Ectodermal cell (in vitro differentiated cells): Measurements from ENCODE around the gene LTBP1.

Source experiments
- H3K27ac ChIP-seq: 2 replicates; pipeline ENCODE4 v1.7.0; 2013; ENCODE audit warnings: mild to moderate bottlenecking, low read depth, low read length; ENCODE audit not compliant: insufficient read depth, poor library complexity, severe bottlenecking
- H3K27me3 ChIP-seq: 2 replicates; pipeline ENCODE4 v1.7.0; 2013; ENCODE audit warnings: mild to moderate bottlenecking, low read length; ENCODE audit not compliant: insufficient read depth, control insufficient read depth, poor library complexity, severe bottlenecking
- H3K36me3 ChIP-seq: one replicate; pipeline ENCODE4 v1.7.0; 2013; ENCODE audit warnings: low read length; ENCODE audit not compliant: control insufficient read depth, insufficient read depth
- H3K4me1 ChIP-seq: one replicate; pipeline ENCODE4 v1.7.0; 2013; ENCODE audit warnings: low read length; ENCODE audit not compliant: control insufficient read depth, insufficient read depth
- H3K4me3 ChIP-seq: 2 replicates; pipeline ENCODE4 v1.7.0; 2013; ENCODE audit warnings: low read depth, low read length, control low read depth; ENCODE audit not compliant: insufficient read depth
- H3K9me3 ChIP-seq: 2 replicates; pipeline ENCODE4 v1.7.0; 2013; ENCODE audit warnings: mild to moderate bottlenecking, low read length, moderate library complexity; ENCODE audit not compliant: control insufficient read depth
- WGBS, 2 experiments: methylation state at CpG; one replicate each; pipeline ENCODE4 v1.1.7; 2013; ENCODE audit warnings: missing lambda C conversion rate in 2 of 2; 5-methylcytosine and 5-hydroxymethylcytosine counted together

Gene LTBP1

DNA sequence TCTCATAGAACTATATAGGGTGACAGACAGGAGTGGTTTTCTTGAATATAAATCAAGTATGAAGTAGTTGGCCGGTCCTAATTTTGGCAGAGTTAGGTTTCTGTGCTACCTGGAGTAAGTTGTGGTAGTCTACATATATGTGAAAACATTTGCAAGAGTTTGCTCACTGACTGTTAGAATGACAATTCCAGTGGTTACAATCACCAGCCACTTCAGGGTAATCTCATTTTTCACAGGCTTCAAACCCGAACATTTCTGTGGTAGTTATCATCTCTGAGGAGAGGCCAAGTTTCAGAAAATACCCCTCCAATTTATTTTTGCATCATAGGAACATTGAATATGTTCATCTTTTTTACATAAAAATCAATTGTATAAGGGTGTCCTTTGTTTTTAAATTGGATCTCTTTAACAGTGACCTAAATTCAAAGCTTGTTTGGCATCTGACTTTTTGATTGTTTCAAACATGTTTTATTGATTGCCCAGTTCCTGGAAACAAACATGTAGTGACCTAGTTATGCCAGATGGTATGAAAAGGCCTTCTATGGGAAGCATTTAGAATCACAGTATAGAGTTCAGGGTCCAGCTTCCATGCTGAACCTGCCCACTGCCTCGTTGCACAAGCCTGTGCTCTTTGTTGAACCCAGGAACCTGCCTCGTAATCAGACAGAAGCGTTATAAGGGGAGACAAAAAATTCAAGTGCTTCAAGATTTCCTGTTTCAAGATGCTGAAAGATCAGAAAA is 250.6 kb downstream of the LTBP1 start:
- H3K9me3 ChIP-seq, result no peaks in the 10 kb centered on the region
- H3K4me3 ChIP-seq, result no peak overlapping the region
- no peaks in the 10 kb centered on the region for H3K27me3 ChIP-seq
- WGBS, 2 experiments, result 89 to 94% methylated on average over 5 of the region's 5 CpGs
- no peaks in the 10 kb centered on the region for H3K4me1 ChIP-seq
- H3K27ac ChIP-seq, result no peak overlapping the region
- H3K36me3 ChIP-seq, result no peaks in the 10 kb centered on the region

DNA sequence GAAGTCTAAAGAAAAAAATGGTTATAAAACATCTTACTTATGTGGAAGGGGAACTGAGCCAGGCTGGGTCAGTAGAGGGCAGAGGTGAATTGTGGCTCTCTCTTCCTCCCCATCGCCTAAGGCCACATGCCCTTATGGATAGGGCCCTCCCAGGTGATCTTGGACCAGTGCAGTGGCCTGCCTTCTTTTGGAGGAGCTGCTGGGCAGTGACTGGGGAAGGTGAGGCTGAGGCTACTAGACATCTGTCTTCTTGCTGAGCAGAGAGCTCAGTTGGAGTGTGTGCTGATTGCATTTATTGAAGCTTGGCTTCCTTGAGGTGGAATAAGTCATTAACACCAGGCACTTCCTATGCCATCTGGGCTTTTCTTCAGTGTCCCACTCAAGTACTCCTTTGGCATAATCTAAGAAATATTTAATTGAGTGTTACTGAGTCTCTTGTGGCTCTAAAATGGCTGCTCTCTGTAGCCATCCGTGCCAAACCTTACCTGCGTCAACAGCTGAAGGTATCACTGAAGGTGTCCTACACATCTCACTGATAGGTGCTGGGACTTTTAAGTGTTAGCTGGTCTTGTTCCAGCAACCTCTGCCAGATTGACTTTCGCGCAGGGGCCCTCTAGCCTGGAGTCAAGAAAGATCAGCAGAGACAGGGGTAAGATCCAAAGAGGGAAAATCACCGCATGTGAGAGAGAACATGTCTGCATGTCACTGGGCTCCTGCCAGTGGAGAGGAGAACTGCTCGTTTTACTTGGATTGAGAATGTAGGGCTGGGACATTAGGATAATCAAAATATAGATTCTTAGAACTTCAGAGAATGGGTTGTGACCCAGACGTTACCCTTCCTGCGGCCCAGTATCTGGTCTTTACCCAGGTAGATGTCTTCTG is 256.1 kb downstream of the LTBP1 start:
- Histone ChIP-seq H3K27me3 (no peaks in the 10 kb centered on the region), H3K27ac (no peak overlapping the region), H3K4me1 (no peaks in the 10 kb centered on the region), H3K9me3 (no peaks in the 10 kb centered on the region), H3K36me3 (no peaks in the 10 kb centered on the region), H3K4me3 (no peak overlapping the region)
- 88 to 90% methylated on average over 9 of the region's 9 CpGs for WGBS, 2 experiments

DNA sequence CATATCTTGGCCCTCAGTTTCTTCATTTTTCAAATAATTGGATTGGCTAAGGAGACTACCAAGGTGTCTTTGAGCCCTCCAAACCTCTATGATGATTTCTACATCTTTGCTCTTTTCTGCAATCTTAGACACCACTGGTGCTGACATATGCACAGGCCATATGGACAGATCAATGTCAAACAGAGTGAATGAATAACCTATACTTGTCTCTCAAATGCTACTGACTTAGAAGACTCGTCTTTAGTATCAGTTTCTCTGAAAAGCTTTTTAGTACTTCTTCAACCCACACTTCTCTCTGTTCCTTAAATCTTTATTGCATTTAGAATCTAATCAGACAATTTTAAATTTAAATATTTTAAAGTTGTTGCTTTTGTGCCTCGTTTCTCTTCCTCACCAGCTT is 258.2 kb downstream of the LTBP1 start:
- Histone ChIP-seq H3K36me3 (no peaks in the 10 kb centered on the region), H3K27ac (no peak overlapping the region), H3K27me3 (no peaks in the 10 kb centered on the region), H3K9me3 (no peaks in the 10 kb centered on the region), H3K4me1 (no peaks in the 10 kb centered on the region), H3K4me3 (no peak overlapping the region)
- WGBS, 2 experiments, result 84 to 92% methylated on average over 1 to 2 of the region's 2 CpGs

DNA sequence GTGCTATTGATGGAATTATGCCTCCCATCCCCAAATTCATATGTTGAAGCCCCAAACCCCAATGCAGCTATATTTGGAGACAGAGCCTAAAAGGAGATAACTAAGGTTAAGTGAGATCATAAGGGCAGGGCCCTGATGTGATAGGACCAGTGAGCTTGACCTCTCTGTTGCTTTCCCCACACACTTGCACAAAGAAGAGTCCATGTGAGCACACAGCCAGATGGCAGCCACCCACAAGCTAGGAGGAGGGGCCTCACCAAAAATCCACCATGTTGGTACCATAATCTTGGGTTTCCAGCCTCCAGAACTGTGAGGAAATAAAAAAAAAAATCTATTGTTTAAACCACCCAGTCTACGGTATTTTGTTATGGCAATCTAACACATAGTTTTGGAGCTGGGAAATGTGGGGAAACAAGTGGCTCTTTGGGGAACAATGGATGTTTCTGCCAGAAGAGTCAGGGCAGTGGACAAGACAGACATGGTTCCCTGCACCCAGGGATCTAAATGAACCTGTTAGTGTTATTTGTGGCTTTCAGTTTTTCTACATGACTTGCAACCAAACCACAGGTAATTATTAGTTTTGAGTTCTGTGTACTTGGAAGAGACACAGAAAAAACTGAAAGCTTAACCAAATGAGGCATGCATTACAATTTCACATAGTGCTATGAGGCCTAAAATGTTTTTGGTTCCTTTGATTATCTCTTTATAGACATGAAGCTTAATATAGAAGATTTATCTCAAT is 259.1 kb downstream of the LTBP1 start:
- Histone ChIP-seq H3K9me3 (no peaks in the 10 kb centered on the region), H3K4me3 (no peak overlapping the region), H3K27ac (no peak overlapping the region), H3K4me1 (no peaks in the 10 kb centered on the region), H3K36me3 (no peaks in the 10 kb centered on the region), H3K27me3 (no peaks in the 10 kb centered on the region)
- 97 to 100% methylated on average over 1 of the region's 1 CpG for WGBS, 2 experiments

DNA sequence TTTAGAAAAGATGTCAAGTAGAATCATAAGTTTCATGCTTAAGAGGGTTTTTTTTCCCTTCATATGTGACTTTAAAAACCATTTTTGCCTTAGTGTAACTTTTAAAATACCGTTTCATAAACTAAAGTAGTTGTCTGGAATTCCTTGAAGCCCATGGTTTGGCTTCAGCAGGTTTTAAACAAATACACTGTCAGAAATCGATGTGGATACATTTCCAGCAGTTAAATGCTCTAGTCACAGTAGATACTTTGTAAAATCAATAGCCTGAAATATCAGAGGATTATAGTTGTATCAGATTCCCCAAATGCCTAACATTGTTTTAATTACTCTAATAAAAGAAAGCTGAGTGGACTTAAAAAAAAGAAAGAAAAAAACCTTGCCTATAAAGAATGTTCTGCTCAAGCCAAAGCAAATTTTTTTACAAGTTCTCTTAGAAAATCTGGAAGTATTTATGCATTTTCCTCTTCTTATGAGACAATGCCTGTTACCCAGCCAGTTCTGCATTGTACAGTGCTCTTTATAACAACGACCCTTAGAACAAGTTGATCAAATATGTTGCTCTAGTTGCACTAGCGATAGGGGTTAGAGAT is 260.5 kb downstream of the LTBP1 start:
- 98% methylated on average over 4 of the region's 4 CpGs for WGBS, 2 experiments
- no peak overlapping the region for H3K27ac ChIP-seq
- H3K4me1 ChIP-seq, result no peaks in the 10 kb centered on the region

DNA sequence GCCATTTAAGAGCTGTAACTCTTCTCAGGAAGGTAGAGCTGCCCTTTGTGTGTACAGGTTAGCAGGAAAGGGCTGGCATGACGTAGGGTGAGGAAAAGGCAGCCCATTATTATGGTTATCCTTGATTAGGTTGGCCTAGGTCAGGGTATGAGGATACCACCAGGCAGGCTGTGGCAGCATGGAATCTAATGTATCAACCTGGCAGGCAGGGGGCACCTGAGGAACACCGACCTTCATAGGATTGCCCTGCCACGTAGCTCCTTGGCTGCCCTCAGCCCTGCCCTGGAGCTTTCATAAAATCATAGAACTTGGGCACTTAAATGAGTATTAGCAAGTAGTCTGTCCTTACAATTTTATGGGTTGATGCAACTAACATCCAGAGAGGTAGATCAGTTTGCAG is 261.6 kb downstream of the LTBP1 start:
- no peak overlapping the region for H3K4me3 ChIP-seq
- no peaks in the 10 kb centered on the region for H3K27me3 ChIP-seq
- H3K27ac ChIP-seq, result no peak overlapping the region
- 89 to 95% methylated on average over 3 of the region's 3 CpGs for WGBS, 2 experiments
- no peaks in the 10 kb centered on the region for H3K4me1 ChIP-seq
- no peaks in the 10 kb centered on the region for H3K36me3 ChIP-seq
- no peaks in the 10 kb centered on the region for H3K9me3 ChIP-seq

More for the DNA sequence above, 260.5 kb downstream of the LTBP1 start:
- Histone ChIP-seq H3K27me3 (no peaks in the 10 kb centered on the region), H3K9me3 (no peaks in the 10 kb centered on the region), H3K36me3 (no peaks in the 10 kb centered on the region), H3K4me3 (no peak overlapping the region)

DNA sequence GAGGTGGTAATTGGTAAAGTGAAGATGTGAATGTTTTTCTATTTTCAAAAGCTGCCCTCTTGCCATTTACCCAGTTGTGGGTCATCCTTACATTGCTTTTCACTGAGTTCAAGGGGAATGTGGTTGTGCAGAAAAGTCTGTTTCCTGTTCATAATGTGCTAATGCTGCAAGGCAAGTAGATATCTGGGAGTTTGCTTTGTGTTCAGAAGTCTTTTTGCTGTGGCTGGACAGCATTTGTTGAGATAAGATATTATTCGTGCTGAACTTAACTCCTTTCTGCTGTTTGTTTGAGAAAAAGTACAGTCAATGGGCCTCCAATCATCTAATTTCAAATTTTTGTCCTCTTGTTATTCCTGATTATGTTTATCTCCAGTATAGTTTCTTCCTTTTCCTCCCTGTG is 263.2 kb downstream of the LTBP1 start:
- Histone ChIP-seq H3K27ac (no peak overlapping the region), H3K27me3 (no peaks in the 10 kb centered on the region), H3K9me3 (no peaks in the 10 kb centered on the region), H3K4me3 (no peak overlapping the region), H3K4me1 (no peaks in the 10 kb centered on the region), H3K36me3 (no peaks in the 10 kb centered on the region)
- 88 to 100% methylated on average over 1 of the region's 1 CpG for WGBS, 2 experiments

DNA sequence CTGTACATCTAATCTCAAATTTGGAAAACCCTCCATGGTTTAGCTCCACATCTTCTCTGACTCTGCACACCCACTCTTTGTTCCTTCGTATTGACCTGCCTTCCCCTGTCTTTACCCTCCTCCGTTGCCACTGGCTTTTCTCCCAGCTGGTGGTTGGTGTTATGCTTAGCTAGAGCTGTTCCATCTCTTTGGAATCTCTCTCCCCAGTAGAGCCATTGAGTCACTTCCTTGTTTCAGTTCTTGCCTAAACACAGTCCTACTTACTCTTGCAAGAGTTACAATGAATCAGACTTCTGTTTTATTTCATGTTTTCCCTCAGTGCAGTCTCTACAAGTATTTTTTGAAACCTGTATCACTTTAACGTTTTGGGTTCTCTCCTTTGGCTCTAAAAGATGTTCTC is 263.9 kb downstream of the LTBP1 start:
- 43 to 45% methylated on average over 3 of the region's 3 CpGs for WGBS, 2 experiments

DNA sequence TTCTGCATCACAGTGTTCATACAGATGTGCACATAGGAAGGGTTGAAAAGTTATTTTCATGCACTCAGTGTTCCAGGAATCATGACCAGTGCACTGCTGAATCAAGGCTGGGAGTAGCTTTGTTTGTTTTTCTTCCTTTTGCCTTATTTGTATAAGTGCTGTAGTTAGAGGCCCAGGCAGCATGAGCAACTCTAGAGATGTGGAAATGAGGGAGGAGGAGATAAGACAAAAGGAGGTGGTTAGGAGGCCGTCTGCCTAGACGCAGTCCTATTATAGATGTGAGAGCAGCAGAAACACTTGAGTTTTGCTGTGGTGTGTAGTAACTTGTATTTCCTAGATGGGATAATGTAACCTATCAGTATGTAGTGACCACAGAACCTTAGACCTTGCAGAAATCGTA is 265.4 kb downstream of the LTBP1 start:
- WGBS, 2 experiments, result 90 to 93% methylated on average over 3 of the region's 3 CpGs
- Histone ChIP-seq H3K4me3 (no peak overlapping the region), H3K27ac (no peak overlapping the region)

More for the DNA sequence above, 263.9 kb downstream of the LTBP1 start:
- Histone ChIP-seq H3K36me3 (no peaks in the 10 kb centered on the region), H3K27me3 (no peaks in the 10 kb centered on the region), H3K9me3 (no peaks in the 10 kb centered on the region), H3K27ac (no peak overlapping the region), H3K4me1 (no peaks in the 10 kb centered on the region), H3K4me3 (no peak overlapping the region)

More for the DNA sequence above, 265.4 kb downstream of the LTBP1 start:
- Histone ChIP-seq H3K9me3 (no peaks in the 10 kb centered on the region), H3K4me1 (no peaks in the 10 kb centered on the region), H3K36me3 (no peaks in the 10 kb centered on the region), H3K27me3 (no peaks in the 10 kb centered on the region)
